Activated CD4-positive, alpha-beta memory T cell treated with anti-CD3 and anti-CD28 coated beads, Interleukin-2, amount 10 ng/mL, durations not matched to agents 7 days and 5 days (primary cell): ENCODE results near the gene MAPK14. TPM values are rescaled to one million over a fixed set of nuclear protein-coding genes. Genes with fewer than 3 reads are reported as not detected.
"Not testable (repeated sequence)": the region's sequence is repeated elsewhere in the genome, so short reads cannot be mapped to it uniquely, and the experiment has no call there.

Experiments
- CTCF ChIA-PET: fragments of 350-600 bp; sonication (Branson Sonifier 250); formaldehyde crosslinking; loops from one replicate; lab custom pipeline; 2021; ENCODE audit warnings: antibody characterized with exemption, inconsistent platforms; lab: Charles Lee
- POLR2A ChIA-PET: fragments of 350-600 bp; sonication (Branson Sonifier 250); formaldehyde crosslinking; loops from one replicate; lab custom pipeline; 2021; ENCODE audit warnings: antibody characterized with exemption; lab: Charles Lee
- DNase-seq: peaks from one replicate; pipeline ENCODE4 v3.0.0-alpha.2; 2020
- H3K27ac Mint-ChIP-seq: one replicate; pipeline ENCODE4 v1.8.0; 2021; ENCODE audit warnings: mild to moderate bottlenecking, mixed read lengths
- H3K27me3 Mint-ChIP-seq: one replicate; pipeline ENCODE4 v1.8.0; 2021; ENCODE audit warnings: mixed read lengths
- H3K36me3 Mint-ChIP-seq: one replicate; pipeline ENCODE4 v1.8.0; 2021; ENCODE audit warnings: low read depth, mixed read lengths
- H3K4me1 Mint-ChIP-seq: one replicate; pipeline ENCODE4 v1.8.0; 2021; ENCODE audit warnings: mixed read lengths
- H3K4me3 Mint-ChIP-seq: one replicate; pipeline ENCODE4 v1.8.0; 2021; ENCODE audit warnings: mild to moderate bottlenecking, mixed read lengths
- H3K9me3 Mint-ChIP-seq: one replicate; pipeline ENCODE4 v1.8.0; 2021; ENCODE audit warnings: mixed read lengths
- total RNA-seq, 2 experiments: library from RNA; stranded (reverse); gene quantifications; one replicate each; pipeline ENCODE4 v1.2.3, GENCODE V29; 2021

Gene MAPK14
- total RNA-seq, 2 experiments from 2014 or later, result 71.4 to 72.2 TPM

GRCh38 chr6:36120979-36121786 is 93.6 kb downstream of the MAPK14 start:
- peaks cover 38% of the 10 kb centered on the region for H3K36me3 Mint-ChIP-seq
- H3K27me3 Mint-ChIP-seq, result no peaks in the 10 kb centered on the region
- ChIA-PET CTCF (interaction anchor here (0.9 to 3.8 kb wide), 12 partner anchors 10 to 105 kb away, joined by 3 to 47 read pairs (median 8); partner anchors contain the start of gene MAPK14), POLR2A (interaction anchor here (0.5 to 6.4 kb wide), 31 partner anchors 8 to 653 kb away, joined by 3 to 148 read pairs (median 4); partner anchors contain the start of genes BRPF3, KCTD20, MAPK13 and MAPK14)
- peak overlapping the region; percentile 78 for H3K4me3 Mint-ChIP-seq
- peak overlapping the region; percentile 100 for H3K27ac Mint-ChIP-seq
- peak; percentile 83 for DNase-seq
- H3K9me3 Mint-ChIP-seq, result no peaks in the 10 kb centered on the region
- H3K4me1 Mint-ChIP-seq, result peaks cover 91% of the 10 kb centered on the region

GRCh38 chr6:36121787-36122494 is 94.3 kb downstream of the MAPK14 start:
- ChIA-PET CTCF (interaction anchor here (0.6 to 3.8 kb wide), 14 partner anchors 10 to 105 kb away, joined by 3 to 47 read pairs (median 6); partner anchors contain the start of gene MAPK14), POLR2A (interaction anchor here (0.5 to 6.4 kb wide), 25 partner anchors 10 to 653 kb away, joined by 3 to 148 read pairs (median 4); partner anchors contain the start of genes BRPF3, MAPK13, MAPK14 and RPL10A)

GRCh38 chr6:36122495-36123269 is 95.1 kb downstream of the MAPK14 start:
- no peak overlapping the region for H3K4me3 Mint-ChIP-seq
- ChIA-PET POLR2A (interaction anchor here (2.3 to 6.4 kb wide), 5 partner anchors 9 to 94 kb away, joined by 14 to 148 read pairs (median 81); partner anchors contain the start of genes BRPF3, MAPK13 and MAPK14), CTCF (interaction anchor here (0.9 to 3.8 kb wide), 5 partner anchors 11 to 107 kb away, joined by 3 to 47 read pairs (median 3); partner anchors contain the start of gene MAPK14)
- H3K27ac Mint-ChIP-seq, result peak overlapping the region; percentile 71
- no peaks in the 10 kb centered on the region for H3K9me3 Mint-ChIP-seq
- DNase-seq, result no peak
- peaks cover 87% of the 10 kb centered on the region for H3K4me1 Mint-ChIP-seq
- peaks cover 25% of the 10 kb centered on the region for H3K36me3 Mint-ChIP-seq
- no peaks in the 10 kb centered on the region for H3K27me3 Mint-ChIP-seq

More at GRCh38 chr6:36121787-36122494, 94.3 kb downstream of the MAPK14 start:
- Mint-ChIP-seq H3K27ac (peak overlapping the region; percentile 100), H3K36me3 (peaks cover 32% of the 10 kb centered on the region), H3K4me3 (no peak overlapping the region), H3K9me3 (no peaks in the 10 kb centered on the region), H3K27me3 (no peaks in the 10 kb centered on the region), H3K4me1 (peaks cover 91% of the 10 kb centered on the region)
- DNase-seq, result no peak

- Mint-ChIP-seq H3K9me3 (no peaks in the 10 kb centered on the region), H3K4me1 (peaks cover 79% of the 10 kb centered on the region), H3K27me3 (no peaks in the 10 kb centered on the region), H3K36me3 (peaks cover 18% of the 10 kb centered on the region), H3K27ac (peak overlapping the region; percentile 71), H3K4me3 (peak overlapping the region; percentile 22)
- ChIA-PET CTCF (interaction anchor here (0.6 to 3.8 kb wide), 10 partner anchors 10 to 179 kb away, joined by 3 to 47 read pairs (median 4); partner anchors contain the start of gene MAPK14), POLR2A (interaction anchor here (0.6 to 6.4 kb wide), 11 partner anchors 8 to 96 kb away, joined by 3 to 148 read pairs (median 5); partner anchors contain the start of genes BRPF3, MAPK13 and MAPK14)
- peak; percentile 96 for DNase-seq
Observed at GRCh38 chr6:36123270-36124139, 95.9 kb downstream of the MAPK14 start.

GRCh38 chr6:36124346-36124745 is 96.7 kb downstream of the MAPK14 start:
- H3K4me3 Mint-ChIP-seq, H3K27me3 Mint-ChIP-seq, DNase-seq, H3K9me3 Mint-ChIP-seq: not testable (repeated sequence)
- CTCF ChIA-PET, result interaction anchor here (0.9 to 3.1 kb wide), 7 partner anchors 11 to 178 kb away, joined by 3 to 14 read pairs (median 5); partner anchors contain the start of gene MAPK14
- peak overlapping the region; percentile 50 for H3K27ac Mint-ChIP-seq
- peaks cover 12% of the 10 kb centered on the region for H3K36me3 Mint-ChIP-seq
- H3K4me1 Mint-ChIP-seq, result peaks cover 74% of the 10 kb centered on the region
- POLR2A ChIA-PET, result interaction anchor here (0.6 to 6.4 kb wide), 8 partner anchors 8 to 97 kb away, joined by 3 to 148 read pairs (median 4); partner anchors contain the start of genes BRPF3, MAPK13 and MAPK14

DNA sequence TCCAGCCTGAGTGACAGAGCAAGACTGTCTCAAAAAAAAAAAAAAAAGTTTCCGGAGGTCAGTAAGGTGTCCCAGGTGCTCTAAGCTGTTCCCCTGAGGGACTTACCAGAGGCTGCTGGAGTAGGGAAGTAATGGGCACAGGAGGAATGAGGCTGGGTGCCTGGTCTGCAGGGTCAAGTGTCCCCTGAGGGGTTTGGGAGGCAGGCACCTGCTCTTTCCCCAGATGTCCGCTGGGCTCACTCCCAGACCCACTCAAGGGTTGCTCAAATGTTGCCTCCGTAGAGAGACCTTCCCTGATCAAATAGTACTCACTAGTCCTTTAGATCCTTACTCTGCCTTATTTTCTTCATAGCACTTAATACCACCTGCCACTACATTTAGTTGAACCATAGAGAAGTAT is 97.3 kb downstream of the MAPK14 start:
- peaks cover 8% of the 10 kb centered on the region for H3K36me3 Mint-ChIP-seq
- no peak for DNase-seq
- ChIA-PET CTCF (interaction anchor here (1.5 to 3.1 kb wide), 2 partner anchors 96 to 178 kb away, joined by 5 to 14 read pairs; partner anchors contain the start of gene MAPK14), POLR2A (interaction anchor here (1.2 to 1.7 kb wide), 3 partner anchors 19 to 97 kb away, joined by 3 to 6 read pairs (median 4); partner anchors contain the start of gene MAPK14)
- H3K4me3 Mint-ChIP-seq, result no peak overlapping the region
- no peak overlapping the region for H3K27ac Mint-ChIP-seq
- H3K27me3 Mint-ChIP-seq, result no peaks in the 10 kb centered on the region
- no peaks in the 10 kb centered on the region for H3K9me3 Mint-ChIP-seq
- H3K4me1 Mint-ChIP-seq, result peaks cover 72% of the 10 kb centered on the region

DNA sequence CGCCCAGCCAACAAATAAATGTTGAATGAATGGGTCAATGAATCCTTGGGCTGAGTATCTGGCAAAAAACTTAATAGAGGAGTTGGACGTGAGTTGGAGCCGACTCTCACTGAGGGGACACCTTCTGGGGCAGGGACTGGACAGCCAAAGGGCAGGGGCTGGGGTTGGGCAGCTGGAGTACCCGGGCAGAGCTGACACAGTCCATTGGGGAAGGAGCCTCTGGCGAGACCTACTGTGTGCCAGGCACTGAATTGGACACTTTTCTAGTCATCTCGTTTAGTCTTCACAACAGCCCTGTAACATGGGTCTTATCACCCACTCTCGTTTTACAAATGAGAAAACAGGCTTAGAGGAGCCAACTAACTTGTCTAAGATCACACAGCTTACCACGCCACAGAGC is 98.0 kb downstream of the MAPK14 start:
- no peak overlapping the region for H3K27ac Mint-ChIP-seq
- POLR2A ChIA-PET, result interaction anchor here (1.7 kb wide), 1 partner anchor 97 kb away, joined by 6 read pairs; the partner anchor contains the start of gene MAPK14
- H3K4me3 Mint-ChIP-seq, result no peak overlapping the region
- H3K4me1 Mint-ChIP-seq, result peaks cover 66% of the 10 kb centered on the region
- peaks cover 2% of the 10 kb centered on the region for H3K36me3 Mint-ChIP-seq
- no peaks in the 10 kb centered on the region for H3K9me3 Mint-ChIP-seq
- no peak for DNase-seq
- H3K27me3 Mint-ChIP-seq, result no peaks in the 10 kb centered on the region
- CTCF ChIA-PET, result interaction anchor here (3.1 kb wide), 1 partner anchor 97 kb away, joined by 14 read pairs; the partner anchor contains the start of gene MAPK14

DNA sequence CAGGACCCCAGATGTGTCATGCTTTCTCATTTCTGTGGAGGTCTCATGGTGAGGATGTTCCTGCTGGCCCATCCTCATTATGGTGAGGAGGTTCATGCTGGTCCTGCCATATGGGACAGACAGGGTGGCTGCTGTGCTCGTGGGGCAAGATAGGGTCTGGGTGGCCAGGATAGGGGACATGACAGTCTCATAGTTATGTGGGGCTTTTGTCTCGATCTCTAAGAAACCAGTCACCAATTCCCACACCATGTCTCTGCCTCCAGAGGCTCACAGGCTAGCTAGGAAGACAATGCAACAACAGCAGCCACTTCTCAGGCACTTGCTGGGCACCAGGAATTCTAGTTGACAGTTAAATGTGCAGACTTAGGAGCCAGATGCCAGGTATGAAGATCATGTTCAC is 98.5 kb downstream of the MAPK14 start:
- Mint-ChIP-seq H3K9me3 (no peaks in the 10 kb centered on the region), H3K27ac (peak overlapping the region; percentile 1), H3K4me1 (peaks cover 66% of the 10 kb centered on the region), H3K36me3 (no peaks in the 10 kb centered on the region), H3K4me3 (no peak overlapping the region), H3K27me3 (no peaks in the 10 kb centered on the region)
- ChIA-PET POLR2A (interaction anchor here (1.0 to 1.7 kb wide), 6 partner anchors 8 to 98 kb away, joined by 3 to 6 read pairs (median 4); partner anchors contain the start of gene MAPK14), CTCF (interaction anchor here (0.5 to 3.1 kb wide), 2 partner anchors 97 to 98 kb away, joined by 4 to 14 read pairs; partner anchors contain the start of gene MAPK14)
- DNase-seq, result no peak

DNA sequence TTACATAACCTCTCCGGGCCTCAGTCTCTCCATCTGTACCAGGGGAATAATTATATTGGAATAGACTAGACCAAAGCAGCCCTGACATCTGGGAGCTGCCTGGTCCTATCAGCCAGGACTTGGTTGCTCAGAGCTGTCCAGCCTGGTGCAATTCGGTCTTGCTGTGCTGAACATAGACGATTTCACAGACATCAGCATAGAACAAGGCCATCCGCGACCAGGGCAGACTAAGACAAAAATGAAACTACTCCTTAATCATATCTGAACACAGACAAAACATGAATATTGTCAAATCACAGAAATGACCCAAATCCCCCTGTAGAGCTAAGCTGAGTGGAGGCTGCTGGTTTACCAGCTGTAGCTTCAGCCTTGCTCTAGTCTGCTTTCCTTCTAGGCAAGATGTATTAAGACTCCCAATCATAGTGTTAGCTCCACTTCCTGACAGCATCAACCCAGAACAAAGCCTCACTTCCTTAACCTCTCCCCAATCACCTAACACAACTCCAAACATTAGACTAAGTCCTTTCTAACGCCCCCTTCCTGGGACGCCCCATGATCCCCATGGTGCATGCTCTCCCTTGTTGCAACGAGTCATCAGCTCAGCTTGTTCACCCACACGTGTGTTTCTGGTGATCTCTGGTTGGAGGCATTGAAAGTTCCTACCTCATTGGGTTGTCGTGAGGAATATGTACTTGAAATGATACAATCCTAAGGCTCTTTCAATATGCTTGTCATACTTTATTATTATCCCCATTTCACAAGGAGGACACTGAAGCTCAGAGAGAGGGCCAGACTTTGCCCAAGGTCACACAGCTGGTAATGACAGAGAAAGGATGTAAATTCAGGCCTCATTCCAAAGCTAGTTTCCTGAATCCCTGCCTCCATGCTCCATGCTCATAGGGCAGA is 99.2 kb downstream of the MAPK14 start:
- H3K9me3 Mint-ChIP-seq, result no peaks in the 10 kb centered on the region
- ChIA-PET CTCF (interaction anchor here (0.5 to 0.9 kb wide), 2 partner anchors 98 to 215 kb away, joined by 4 to 5 read pairs; no protein-coding TSS in a partner anchor), POLR2A (interaction anchor here (0.9 to 1.7 kb wide), 10 partner anchors 8 to 98 kb away, joined by 3 to 6 read pairs (median 3); partner anchors contain the start of gene MAPK14)
- peak overlapping the region; percentile 12 for H3K27ac Mint-ChIP-seq
- no peaks in the 10 kb centered on the region for H3K36me3 Mint-ChIP-seq
- no peak overlapping the region for H3K4me3 Mint-ChIP-seq
- DNase-seq, result no peak
- H3K4me1 Mint-ChIP-seq, result peaks cover 64% of the 10 kb centered on the region
- H3K27me3 Mint-ChIP-seq, result no peaks in the 10 kb centered on the region
